K562 (cell line): ENCODE measurements around the gene TMEM217. TPM values are rescaled to one million over a fixed set of nuclear protein-coding genes. Genes with fewer than 3 reads are reported as not detected.

ENCODE experiments used
- CBFA2T3 ChIP-seq: fragments of 450-650 bp; IDR thresholded peaks from 2 replicates; pipeline ENCODE4 v1.6.1; 2017
- COPS2 ChIP-seq: fragments of 450-650 bp; conservative IDR thresholded peaks from 2 replicates; pipeline ENCODE4 v1.6.1; 2016; ENCODE audit warnings: mild to moderate bottlenecking, moderate library complexity
- FIP1L1 ChIP-seq: fragments of 200-400 bp; formaldehyde crosslinking; IDR thresholded peaks from 2 replicates; pipeline ENCODE4 v1.6.1; 2018; ENCODE audit warnings: mild to moderate bottlenecking, low read depth, low read length; ENCODE audit not compliant: poor library complexity, severe bottlenecking
- GATAD2A ChIP-seq: fragments of 450-650 bp; IDR thresholded peaks from 2 replicates; pipeline ENCODE4 v1.6.1; 2017
- HIVEP1 ChIP-seq: fragments of 250-450 bp; sonication (Bioruptor Pico); IDR thresholded peaks from 2 replicates; pipeline ENCODE4 v1.4.0; 2020; ENCODE audit warnings: mild to moderate bottlenecking
- MYC ChIP-seq, 2 experiments: fragments of 250-450 bp in 1 of 2; sonication (Bioruptor Pico) in 1 of 2; IDR thresholded peaks; 2 replicates each; pipeline versions ENCODE4 v1.5.1 to v1.6.1; 2012 to 2021; ENCODE audit warnings: low read depth in 2 of 2, borderline replicate concordance in 1 of 2, improper control_type of control experiment in 1 of 2, low read length in 1 of 2, mild to moderate bottlenecking in 1 of 2, moderate library complexity in 1 of 2
- NCOA6 ChIP-seq: fragments of 450-650 bp; IDR thresholded peaks from 2 replicates; pipeline ENCODE4 v1.6.1; 2017; ENCODE audit warnings: mild to moderate bottlenecking
- SMAD2 ChIP-seq: fragments of 150-350 bp; IDR thresholded peaks from 2 replicates; pipeline ENCODE4 v1.6.1; 2014; ENCODE audit warnings: low read depth, mild to moderate bottlenecking, low read length
- ZNF561 ChIP-seq: fragments of 450-650 bp; formaldehyde crosslinking; conservative IDR thresholded peaks from 2 replicates; pipeline ENCODE4 v1.4.0; 2020; ENCODE audit warnings: mild to moderate bottlenecking, moderate library complexity
- ZNF589 ChIP-seq: fragments of 200-800 bp; sonication (Bioruptor generic); IDR thresholded peaks from 2 replicates; pipeline ENCODE4 v1.6.1; 2016; ENCODE audit warnings: low read depth, missing genetic modification characterization, missing compliant biosample characterization
- ZNF668 ChIP-seq: fragments of 250-450 bp; sonication (Bioruptor Pico); IDR thresholded peaks from 2 replicates; pipeline ENCODE4 v1.8.0; 2022; ENCODE audit warnings: mild to moderate bottlenecking, inconsistent platforms
- polyA plus RNA-seq, 8 experiments: library from polyadenylated mRNA; depleted of rRNA in 4 of 8; stranded (reverse) in 5 of 8; unstranded in 3 of 8; fragments of >200 nt; fragmentation: Nextera tagmentation in 2 of 8; fragmentation: Illumina TruSeq in 1 of 8; extraction: Ambion mirVana in 2 of 8; extraction: Trizol in 1 of 8; gene quantifications; 2 replicates each; pipeline versions ENCODE4 v1.2.1 to v1.2.3, GENCODE V29; 2011 to 2014; ENCODE audit warnings: inconsistent platforms in 1 of 8, missing spikeins in 1 of 8
- total RNA-seq, 7 experiments: library from RNA; depleted of rRNA in 6 of 7; stranded (reverse); fragments of >200 nt in 6 of 7; fragmentation: Illumina TruSeq in 2 of 7; extraction: Trizol in 2 of 7; gene quantifications; 2 replicates each; pipeline versions ENCODE4 v1.2.1 to v1.2.3, GENCODE V29; 2011 to 2021; ENCODE audit warnings: low replicate concordance in 1 of 7
- TF ChIP-seq, protein P1 (sequence below): sonication (generic); formaldehyde crosslinking; IDR thresholded peaks from 2 replicates; pipeline ENCODE4 v1.8.1; 2022; ENCODE audit warnings: missing genetic modification reagents
- TF ChIP-seq, protein P2 (sequence below), 2 experiments: IDR thresholded peaks in 1 of 2; conservative IDR thresholded peaks in 1 of 2; 2 replicates each; pipeline ENCODE4 v1.6.1; 2016; ENCODE audit warnings: low read depth in 2 of 2, mild to moderate bottlenecking in 1 of 2, missing compliant biosample characterization in 1 of 2, missing genetic modification characterization in 1 of 2, moderate library complexity in 1 of 2
- TF ChIP-seq, protein P3 (sequence below): fragments of 450-650 bp; IDR thresholded peaks from 2 replicates; pipeline ENCODE4 v1.6.1; 2016; ENCODE audit warnings: low read depth, mild to moderate bottlenecking, moderate library complexity
- TF ChIP-seq, protein P4 (sequence below): fragments of 250-450 bp; sonication (Bioruptor Pico); IDR thresholded peaks from 2 replicates; pipeline ENCODE4 v1.4.0; 2020; ENCODE audit warnings: mild to moderate bottlenecking, moderate library complexity, borderline replicate concordance

TMEM217 gene
- total and polyA plus RNA-seq, 9 of the 15 experiments (the other 6 are each of a cell fraction or from before 2014, with no cell fraction given), result 1.3 to 8.0 (median 1.9) TPM

DNA sequence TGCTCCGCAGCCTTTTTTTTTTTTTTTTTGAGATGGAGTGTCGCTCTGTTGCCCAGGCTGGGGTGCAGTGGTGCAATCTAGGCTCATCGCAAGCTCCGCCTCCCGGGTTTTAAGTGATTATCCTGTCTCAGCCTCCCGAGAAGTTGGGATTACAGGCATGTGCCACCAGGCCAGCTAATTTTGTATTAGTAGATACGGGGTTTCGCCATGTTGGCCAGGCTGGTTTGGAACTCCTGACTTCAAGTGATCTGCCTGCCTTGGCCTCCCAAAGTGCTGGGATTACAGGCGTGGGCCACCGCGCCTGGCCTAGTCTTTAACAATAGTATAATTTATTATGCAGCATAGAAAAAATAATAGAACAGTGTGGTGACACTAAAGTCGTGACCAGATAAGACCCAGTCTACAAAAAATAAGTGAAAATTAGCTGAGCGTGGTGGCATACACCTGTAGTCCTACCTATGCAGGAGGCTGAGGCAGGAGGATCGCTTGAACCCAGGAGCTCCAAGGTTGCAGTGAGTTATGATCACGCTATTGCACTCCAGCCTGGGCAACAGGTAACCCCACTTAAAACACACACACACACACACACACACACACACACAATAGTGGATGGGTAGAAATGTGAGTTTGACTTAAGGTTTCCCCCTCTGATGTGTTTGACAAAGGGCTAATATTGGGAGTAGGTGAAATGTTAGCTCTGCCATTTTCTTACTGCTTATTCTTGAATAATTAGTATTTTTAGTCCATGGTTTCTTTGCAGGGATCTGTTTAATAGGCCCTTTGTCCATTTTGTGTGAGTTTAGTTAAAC is 81.5 kb downstream of the TMEM217 start (continued):
- TF ChIP-seq, protein P1, sequence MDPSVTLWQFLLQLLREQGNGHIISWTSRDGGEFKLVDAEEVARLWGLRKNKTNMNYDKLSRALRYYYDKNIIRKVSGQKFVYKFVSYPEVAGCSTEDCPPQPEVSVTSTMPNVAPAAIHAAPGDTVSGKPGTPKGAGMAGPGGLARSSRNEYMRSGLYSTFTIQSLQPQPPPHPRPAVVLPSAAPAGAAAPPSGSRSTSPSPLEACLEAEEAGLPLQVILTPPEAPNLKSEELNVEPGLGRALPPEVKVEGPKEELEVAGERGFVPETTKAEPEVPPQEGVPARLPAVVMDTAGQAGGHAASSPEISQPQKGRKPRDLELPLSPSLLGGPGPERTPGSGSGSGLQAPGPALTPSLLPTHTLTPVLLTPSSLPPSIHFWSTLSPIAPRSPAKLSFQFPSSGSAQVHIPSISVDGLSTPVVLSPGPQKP (CRISPR knock-in tag), result no peak
- TF ChIP-seq, protein P2, sequence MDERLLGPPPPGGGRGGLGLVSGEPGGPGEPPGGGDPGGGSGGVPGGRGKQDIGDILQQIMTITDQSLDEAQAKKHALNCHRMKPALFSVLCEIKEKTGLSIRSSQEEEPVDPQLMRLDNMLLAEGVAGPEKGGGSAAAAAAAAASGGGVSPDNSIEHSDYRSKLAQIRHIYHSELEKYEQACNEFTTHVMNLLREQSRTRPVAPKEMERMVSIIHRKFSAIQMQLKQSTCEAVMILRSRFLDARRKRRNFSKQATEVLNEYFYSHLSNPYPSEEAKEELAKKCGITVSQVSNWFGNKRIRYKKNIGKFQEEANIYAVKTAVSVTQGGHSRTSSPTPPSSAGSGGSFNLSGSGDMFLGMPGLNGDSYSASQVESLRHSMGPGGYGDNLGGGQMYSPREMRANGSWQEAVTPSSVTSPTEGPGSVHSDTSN (CRISPR knock-in tag; IDR thresholded peaks at IDR 0.05; ENCODE audit: low read depth), result no peak
- TF ChIP-seq, protein P2 (tag; conservative IDR thresholded peaks at IDR 0.05; ENCODE audit: low read depth), result 0 out of 2 replicates have a peak, but pooled peaks have one; percentile 34
- TF ChIP-seq SMAD2, result no peak
- peak; percentile 47 for TF ChIP-seq FIP1L1
- peak; percentile 14; the same call in 1 of the 2 replicates for TF ChIP-seq GATAD2A
- peak; percentile 33; the same call in 1 of the 2 replicates for TF ChIP-seq MYC (IDR thresholded peaks at IDR 0.05; ENCODE audit: low read depth, low read length)
- peak; percentile 88; the same call in 1 of the 2 replicates for TF ChIP-seq MYC (CRISPR knock-in tag; IDR thresholded peaks at IDR 0.05; ENCODE audit: borderline replicate concordance, low read depth)
- TF ChIP-seq HIVEP1 (CRISPR knock-in tag), result no peak
- TF ChIP-seq, protein P3, sequence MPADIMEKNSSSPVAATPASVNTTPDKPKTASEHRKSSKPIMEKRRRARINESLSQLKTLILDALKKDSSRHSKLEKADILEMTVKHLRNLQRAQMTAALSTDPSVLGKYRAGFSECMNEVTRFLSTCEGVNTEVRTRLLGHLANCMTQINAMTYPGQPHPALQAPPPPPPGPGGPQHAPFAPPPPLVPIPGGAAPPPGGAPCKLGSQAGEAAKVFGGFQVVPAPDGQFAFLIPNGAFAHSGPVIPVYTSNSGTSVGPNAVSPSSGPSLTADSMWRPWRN, result 0 out of 2 replicates have a peak, but pooled peaks have one; percentile 12
- TF ChIP-seq CBFA2T3, result 0 out of 2 replicates have a peak, but pooled peaks have one; percentile 2
- no peak; the same call in none of the 2 replicates for TF ChIP-seq ZNF561
- TF ChIP-seq, protein P4, sequence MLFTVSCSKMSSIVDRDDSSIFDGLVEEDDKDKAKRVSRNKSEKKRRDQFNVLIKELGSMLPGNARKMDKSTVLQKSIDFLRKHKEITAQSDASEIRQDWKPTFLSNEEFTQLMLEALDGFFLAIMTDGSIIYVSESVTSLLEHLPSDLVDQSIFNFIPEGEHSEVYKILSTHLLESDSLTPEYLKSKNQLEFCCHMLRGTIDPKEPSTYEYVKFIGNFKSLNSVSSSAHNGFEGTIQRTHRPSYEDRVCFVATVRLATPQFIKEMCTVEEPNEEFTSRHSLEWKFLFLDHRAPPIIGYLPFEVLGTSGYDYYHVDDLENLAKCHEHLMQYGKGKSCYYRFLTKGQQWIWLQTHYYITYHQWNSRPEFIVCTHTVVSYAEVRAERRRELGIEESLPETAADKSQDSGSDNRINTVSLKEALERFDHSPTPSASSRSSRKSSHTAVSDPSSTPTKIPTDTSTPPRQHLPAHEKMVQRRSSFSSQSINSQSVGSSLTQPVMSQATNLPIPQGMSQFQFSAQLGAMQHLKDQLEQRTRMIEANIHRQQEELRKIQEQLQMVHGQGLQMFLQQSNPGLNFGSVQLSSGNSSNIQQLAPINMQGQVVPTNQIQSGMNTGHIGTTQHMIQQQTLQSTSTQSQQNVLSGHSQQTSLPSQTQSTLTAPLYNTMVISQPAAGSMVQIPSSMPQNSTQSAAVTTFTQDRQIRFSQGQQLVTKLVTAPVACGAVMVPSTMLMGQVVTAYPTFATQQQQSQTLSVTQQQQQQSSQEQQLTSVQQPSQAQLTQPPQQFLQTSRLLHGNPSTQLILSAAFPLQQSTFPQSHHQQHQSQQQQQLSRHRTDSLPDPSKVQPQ (CRISPR knock-in tag), result no peak
- TF ChIP-seq NCOA6, result no peak
- no peak for TF ChIP-seq COPS2
- peak; percentile 43; the same call in 1 of the 2 replicates for TF ChIP-seq ZNF668 (CRISPR knock-in tag)
- TF ChIP-seq ZNF589 (CRISPR knock-in tag), result no peak; the same call in 1 of the 2 replicates
